PC-3 (cell line): ENCODE measurements around the gene SMIM32.

Experiments
- EZH2 ChIP-seq: fragments of 300-600 bp; sonication (generic); IDR thresholded peaks from one replicate; pipeline ENCODE4 v1.6.1; 2017; ENCODE audit warnings: antibody characterized with exemption, mild to moderate bottlenecking, low read length; ENCODE audit not compliant: unreplicated experiment
- EZH2phosphoT487 ChIP-seq: fragments of 300-600 bp; sonication (generic); IDR thresholded peaks from 2 replicates; pipeline ENCODE4 v1.6.1; 2018; ENCODE audit warnings: mild to moderate bottlenecking, antibody characterized with exemption, low read length, borderline replicate concordance
- TF ChIP-seq, protein P1 (sequence below): fragments of 300-600 bp; sonication (generic); conservative IDR thresholded peaks from 2 replicates; pipeline ENCODE4 v1.5.1; 2017; ENCODE audit warnings: antibody characterized with exemption, low read depth, mild to moderate bottlenecking, low read length

DNA sequence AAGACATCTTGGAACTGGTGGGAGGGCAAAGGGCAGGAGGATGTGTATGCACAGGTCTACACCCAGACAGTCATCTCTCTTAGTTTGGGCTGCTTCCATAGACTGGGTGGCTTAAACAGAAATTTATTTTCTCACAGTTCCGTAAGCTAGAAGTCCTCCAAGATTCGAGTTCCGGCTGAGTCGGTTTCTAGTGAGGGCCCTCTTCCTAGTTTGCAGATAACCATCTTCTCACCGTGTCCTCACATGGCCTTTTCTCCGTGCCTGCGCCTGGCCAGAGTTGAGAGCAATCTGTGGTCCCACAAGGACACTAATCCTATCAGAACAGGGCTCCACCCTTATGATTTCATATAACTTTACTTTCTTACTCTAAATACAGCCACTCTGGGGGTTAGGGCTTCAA lies 4.1 kb downstream of the SMIM32 start:
- TF ChIP-seq, protein P1, sequence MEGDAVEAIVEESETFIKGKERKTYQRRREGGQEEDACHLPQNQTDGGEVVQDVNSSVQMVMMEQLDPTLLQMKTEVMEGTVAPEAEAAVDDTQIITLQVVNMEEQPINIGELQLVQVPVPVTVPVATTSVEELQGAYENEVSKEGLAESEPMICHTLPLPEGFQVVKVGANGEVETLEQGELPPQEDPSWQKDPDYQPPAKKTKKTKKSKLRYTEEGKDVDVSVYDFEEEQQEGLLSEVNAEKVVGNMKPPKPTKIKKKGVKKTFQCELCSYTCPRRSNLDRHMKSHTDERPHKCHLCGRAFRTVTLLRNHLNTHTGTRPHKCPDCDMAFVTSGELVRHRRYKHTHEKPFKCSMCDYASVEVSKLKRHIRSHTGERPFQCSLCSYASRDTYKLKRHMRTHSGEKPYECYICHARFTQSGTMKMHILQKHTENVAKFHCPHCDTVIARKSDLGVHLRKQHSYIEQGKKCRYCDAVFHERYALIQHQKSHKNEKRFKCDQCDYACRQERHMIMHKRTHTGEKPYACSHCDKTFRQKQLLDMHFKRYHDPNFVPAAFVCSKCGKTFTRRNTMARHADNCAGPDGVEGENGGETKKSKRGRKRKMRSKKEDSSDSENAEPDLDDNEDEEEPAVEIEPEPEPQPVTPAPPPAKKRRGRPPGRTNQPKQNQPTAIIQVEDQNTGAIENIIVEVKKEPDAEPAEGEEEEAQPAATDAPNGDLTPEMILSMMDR, result no peak
- TF ChIP-seq EZH2 (no peak), EZH2phosphoT487 (no peak)
